C4-2B (cell line): ENCODE measurements around the gene RAPGEFL1.

Experiments used
- H3K27ac ChIP-seq: fragments of 450-650 bp; 2 replicates; pipeline ENCODE4 v1.5.1; 2017
- CTCF ChIP-seq: fragments of 450-650 bp; conservative IDR thresholded peaks from 2 replicates; pipeline ENCODE4 v1.5.1; 2017; ENCODE audit warnings: mild to moderate bottlenecking
- ZFX ChIP-seq: fragments of 450-650 bp; IDR thresholded peaks from 2 replicates; pipeline ENCODE4 v1.6.1; 2017

Gene RAPGEFL1

DNA sequence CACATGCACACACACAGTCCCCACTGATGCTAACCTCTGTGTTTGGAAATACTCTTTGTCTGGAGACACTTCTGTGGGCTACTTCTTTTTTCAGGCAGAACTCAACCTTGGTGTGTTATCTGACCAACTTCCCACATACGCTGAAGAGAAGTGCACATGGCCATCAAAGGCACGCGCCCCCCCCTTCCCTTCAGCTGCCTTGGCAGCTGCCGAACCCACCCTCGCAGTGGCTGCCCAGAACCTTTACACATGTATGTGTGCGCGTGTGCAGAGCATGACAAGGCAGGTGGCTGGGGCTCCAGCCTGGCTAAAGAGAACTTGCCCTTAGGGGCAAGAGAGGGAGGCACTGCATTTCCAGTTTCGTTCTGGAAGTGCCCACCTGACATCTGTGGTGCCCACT lies 3.9 kb downstream of the RAPGEFL1 start:
- H3K27ac ChIP-seq = no peak overlapping the region
- TF ChIP-seq ZFX (no peak), CTCF (no peak)

DNA sequence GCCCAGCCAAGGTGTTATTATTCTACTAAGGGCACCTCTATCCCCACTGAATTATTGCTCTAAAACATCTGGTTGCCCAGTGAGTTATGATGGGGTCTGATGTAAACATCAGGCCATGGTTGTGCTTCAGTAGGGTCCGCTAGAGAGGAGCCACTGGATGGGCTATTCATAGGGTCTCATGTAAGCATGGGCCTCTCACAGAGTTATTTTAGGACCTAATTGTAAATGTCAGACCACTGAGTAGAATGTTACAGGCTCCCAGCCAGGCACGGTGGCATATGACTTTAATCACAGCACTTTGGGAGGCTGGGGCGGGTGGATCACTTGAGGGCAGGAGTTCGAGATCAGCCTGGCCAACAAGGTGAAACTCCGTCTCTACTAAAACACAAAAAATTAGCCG lies 5.3 kb downstream of the RAPGEFL1 start:
- no peak for TF ChIP-seq ZFX
- TF ChIP-seq CTCF = no peak
- no peak overlapping the region for H3K27ac ChIP-seq

GRCh38 chr17:40187238-40187637 lies 10.0 kb downstream of the RAPGEFL1 start:
- no peak for TF ChIP-seq CTCF
- TF ChIP-seq ZFX = no peak
- H3K27ac ChIP-seq = no peak overlapping the region

- TF ChIP-seq ZFX (no peak), CTCF (no peak)
- no peak overlapping the region for H3K27ac ChIP-seq
Measured at GRCh38 chr17:40188694-40189093, 11.4 kb downstream of the RAPGEFL1 start.

- H3K27ac ChIP-seq = no peak overlapping the region
- no peak; the same call in 1 of the 2 replicates for TF ChIP-seq CTCF
- no peak for TF ChIP-seq ZFX
Measured at GRCh38 chr17:40190197-40191021, 13.1 kb downstream of the RAPGEFL1 start.

DNA sequence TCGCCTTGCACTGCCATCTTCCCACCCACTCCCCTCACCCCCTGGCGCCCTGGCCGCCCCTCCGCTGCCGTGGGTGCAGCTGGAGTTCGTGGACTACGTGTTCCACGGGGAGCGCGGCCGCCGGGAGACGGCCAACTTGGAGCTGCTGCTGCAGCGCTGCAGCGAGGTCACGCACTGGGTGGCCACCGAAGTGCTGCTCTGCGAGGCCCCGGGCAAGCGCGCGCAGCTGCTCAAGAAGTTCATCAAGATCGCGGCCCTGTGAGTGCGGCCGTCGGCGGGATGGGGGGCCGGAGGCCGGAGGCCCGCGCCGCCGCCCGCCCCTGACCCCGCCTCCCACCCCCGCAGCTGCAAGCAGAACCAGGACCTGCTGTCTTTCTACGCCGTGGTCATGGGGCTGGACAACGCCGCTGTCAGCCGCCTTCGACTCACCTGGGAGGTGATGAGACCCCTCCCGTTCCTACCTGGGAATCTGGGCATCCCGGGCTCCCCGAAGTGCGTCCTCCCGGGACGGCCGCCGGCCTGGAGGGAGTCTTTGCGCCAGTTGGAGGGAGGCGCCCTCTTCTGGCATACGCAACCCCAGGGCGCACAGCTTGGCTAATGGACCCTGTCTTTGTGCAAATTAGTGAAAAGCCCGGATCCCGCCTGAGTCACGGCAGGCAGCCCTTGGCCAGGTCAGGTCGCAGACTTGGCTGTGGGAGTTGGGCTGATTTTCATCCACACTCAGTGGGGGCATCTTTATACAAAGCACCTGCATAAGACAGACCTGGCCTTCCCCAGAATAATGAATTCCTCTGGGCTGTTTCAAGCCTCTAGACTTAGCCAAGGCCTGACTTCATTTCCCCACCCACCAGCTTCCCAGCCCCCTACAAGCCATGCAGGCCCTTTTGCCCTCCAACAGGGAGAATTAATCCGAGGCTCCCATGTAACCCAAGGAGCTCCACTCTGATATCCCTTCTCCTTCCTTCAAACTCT lies 14.3 kb downstream of the RAPGEFL1 start:
- no peak for TF ChIP-seq CTCF
- no peak for TF ChIP-seq ZFX
- H3K27ac ChIP-seq = no peak overlapping the region

DNA sequence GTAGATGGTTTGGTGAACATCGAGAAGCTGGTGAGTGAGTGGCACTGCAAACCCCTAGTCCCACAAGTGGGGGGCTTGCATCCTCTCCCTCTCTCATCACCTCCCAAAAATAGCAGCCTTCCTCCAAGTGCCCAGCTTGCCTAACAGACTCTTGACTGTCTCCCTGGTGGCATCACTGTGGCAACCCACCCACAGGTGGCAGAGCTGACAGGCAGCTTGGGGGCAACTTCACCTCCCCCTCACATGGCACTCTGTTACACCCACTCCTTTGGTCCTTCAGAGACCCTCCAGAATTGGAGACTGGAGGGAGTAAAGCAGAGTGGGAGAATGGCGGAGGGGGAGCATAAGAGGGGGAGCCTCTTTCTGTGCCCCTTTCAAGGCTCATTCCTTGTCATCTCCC lies 15.7 kb downstream of the RAPGEFL1 start:
- TF ChIP-seq ZFX = no peak
- no peak for TF ChIP-seq CTCF

More for the DNA sequence above, 15.7 kb downstream of the RAPGEFL1 start:
- H3K27ac ChIP-seq = no peak overlapping the region
